Measurements from ENCODE around the gene CD74.

The CD74 gene

GRCh38 chr5:150448952-150449516, 36.3 kb upstream of the CD74 start:
- DNase-seq (ENCODE audit: extremely low read depth, insufficient read length), result no peak
- H3K4me3 ChIP-seq (replicated peaks; ENCODE audit: low read depth, low read length), result peak overlapping the region; percentile 98
- no peak for TF ChIP-seq CTCF (IDR thresholded peaks at IDR 0.05; ENCODE audit: insufficient read depth, low read length, poor library complexity, severe bottlenecking)
- H3K36me3 ChIP-seq (ENCODE audit: control insufficient read depth, insufficient read depth, low read length), result peaks cover 29% of the 10 kb centered on the region
- no peaks in the 10 kb centered on the region for H3K27me3 ChIP-seq (replicated peaks; ENCODE audit: control insufficient read depth, insufficient read depth, low read length)

GRCh38 chr5:150448334-150448733, 35.6 kb upstream of the CD74 start:
- no peak for TF ChIP-seq CTCF (IDR thresholded peaks at IDR 0.05; ENCODE audit: insufficient read depth, low read length, poor library complexity, severe bottlenecking)
- Histone ChIP-seq H3K4me3 (replicated peaks; ENCODE audit: low read depth, low read length) (peak overlapping the region; percentile 98), H3K27me3 (replicated peaks; ENCODE audit: control insufficient read depth, insufficient read depth, low read length) (no peaks in the 10 kb centered on the region), H3K36me3 (ENCODE audit: control insufficient read depth, insufficient read depth, low read length) (peaks cover 35% of the 10 kb centered on the region)
- DNase-seq (ENCODE audit: extremely low read depth, insufficient read length), result no peak

- Histone ChIP-seq H3K27me3 (replicated peaks; ENCODE audit: control insufficient read depth, insufficient read depth, low read length) (no peaks in the 10 kb centered on the region), H3K4me3 (replicated peaks; ENCODE audit: low read depth, low read length) (0 out of 2 replicates have a peak overlapping the region, but pooled peaks have one; percentile 16), H3K36me3 (ENCODE audit: control insufficient read depth, insufficient read depth, low read length) (peaks cover 36% of the 10 kb centered on the region)
- TF ChIP-seq CTCF (IDR thresholded peaks at IDR 0.05; ENCODE audit: insufficient read depth, low read length, poor library complexity, severe bottlenecking), result no peak
- no peak for DNase-seq (ENCODE audit: extremely low read depth, insufficient read length)
Measured at GRCh38 chr5:150447188-150447587, 34.5 kb upstream of the CD74 start.

GRCh38 chr5:150446583-150446982, 33.9 kb upstream of the CD74 start:
- TF ChIP-seq CTCF (IDR thresholded peaks at IDR 0.05; ENCODE audit: insufficient read depth, low read length, poor library complexity, severe bottlenecking), result no peak
- peaks cover 36% of the 10 kb centered on the region for H3K36me3 ChIP-seq (ENCODE audit: control insufficient read depth, insufficient read depth, low read length)
- no peak for DNase-seq (ENCODE audit: extremely low read depth, insufficient read length)
- no peak overlapping the region for H3K4me3 ChIP-seq (replicated peaks; ENCODE audit: low read depth, low read length)
- H3K27me3 ChIP-seq (replicated peaks; ENCODE audit: control insufficient read depth, insufficient read depth, low read length), result no peaks in the 10 kb centered on the region

GRCh38 chr5:150446088-150446487, 33.4 kb upstream of the CD74 start:
- no peak for TF ChIP-seq CTCF (IDR thresholded peaks at IDR 0.05; ENCODE audit: insufficient read depth, low read length, poor library complexity, severe bottlenecking)
- Histone ChIP-seq H3K4me3 (replicated peaks; ENCODE audit: low read depth, low read length) (no peak overlapping the region), H3K36me3 (ENCODE audit: control insufficient read depth, insufficient read depth, low read length) (peaks cover 36% of the 10 kb centered on the region), H3K27me3 (replicated peaks; ENCODE audit: control insufficient read depth, insufficient read depth, low read length) (no peaks in the 10 kb centered on the region)
- DNase-seq (ENCODE audit: extremely low read depth, insufficient read length), result no peak

- no peak for DNase-seq (ENCODE audit: extremely low read depth, insufficient read length)
- H3K36me3 ChIP-seq (ENCODE audit: control insufficient read depth, insufficient read depth, low read length), result peaks cover 36% of the 10 kb centered on the region
- H3K27me3 ChIP-seq (replicated peaks; ENCODE audit: control insufficient read depth, insufficient read depth, low read length), result no peaks in the 10 kb centered on the region
- no peak overlapping the region for H3K4me3 ChIP-seq (replicated peaks; ENCODE audit: low read depth, low read length)
- no peak for TF ChIP-seq CTCF (IDR thresholded peaks at IDR 0.05; ENCODE audit: insufficient read depth, low read length, poor library complexity, severe bottlenecking)
Measured at GRCh38 chr5:150444770-150445169, 32.1 kb upstream of the CD74 start.
